ENCODE data around the gene TAPBP. TPM values are rescaled to one million over a fixed set of nuclear protein-coding genes. Genes with fewer than 3 reads are reported as not detected.

TAPBP gene
- total RNA-seq, 3 donors from 2014 or later: 38.6 to 67.8 (median 43.6) TPM

DNA sequence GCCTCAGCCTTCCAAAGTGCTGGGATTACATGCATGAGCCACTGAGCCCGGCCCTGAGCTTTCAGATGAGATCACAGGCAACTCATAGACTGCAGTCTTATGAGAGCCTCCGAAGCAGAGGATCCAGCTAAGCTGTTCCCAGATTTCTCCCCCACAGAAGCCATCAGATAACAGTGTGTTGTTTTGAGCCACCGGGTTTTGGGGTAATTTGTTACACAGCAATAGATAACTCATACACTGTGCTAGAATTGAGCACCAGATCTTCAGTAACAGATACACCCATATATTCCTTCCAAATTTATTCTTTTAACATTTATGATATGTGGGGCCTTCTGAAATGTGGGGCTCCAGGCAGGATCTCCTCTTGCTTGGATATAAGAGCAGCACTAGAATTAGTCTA, 22.6 kb upstream of the TAPBP start:
- H3K36me3 ChIP-seq: no peaks in the 10 kb centered on the region
- no peaks in the 10 kb centered on the region for H3K27me3 ChIP-seq
- no peaks in the 10 kb centered on the region for H3K9me3 ChIP-seq
- no peak for DNase-seq (ENCODE audit: low spot score in 2 of 2)
- H3K4me1 ChIP-seq: no peaks in the 10 kb centered on the region
- TF ChIP-seq POLR2A (IDR thresholded peaks at IDR 0.05) (no peak), POLR2AphosphoS5 (IDR thresholded peaks at IDR 0.05) (no peak)
- TF ChIP-seq, protein P1, sequence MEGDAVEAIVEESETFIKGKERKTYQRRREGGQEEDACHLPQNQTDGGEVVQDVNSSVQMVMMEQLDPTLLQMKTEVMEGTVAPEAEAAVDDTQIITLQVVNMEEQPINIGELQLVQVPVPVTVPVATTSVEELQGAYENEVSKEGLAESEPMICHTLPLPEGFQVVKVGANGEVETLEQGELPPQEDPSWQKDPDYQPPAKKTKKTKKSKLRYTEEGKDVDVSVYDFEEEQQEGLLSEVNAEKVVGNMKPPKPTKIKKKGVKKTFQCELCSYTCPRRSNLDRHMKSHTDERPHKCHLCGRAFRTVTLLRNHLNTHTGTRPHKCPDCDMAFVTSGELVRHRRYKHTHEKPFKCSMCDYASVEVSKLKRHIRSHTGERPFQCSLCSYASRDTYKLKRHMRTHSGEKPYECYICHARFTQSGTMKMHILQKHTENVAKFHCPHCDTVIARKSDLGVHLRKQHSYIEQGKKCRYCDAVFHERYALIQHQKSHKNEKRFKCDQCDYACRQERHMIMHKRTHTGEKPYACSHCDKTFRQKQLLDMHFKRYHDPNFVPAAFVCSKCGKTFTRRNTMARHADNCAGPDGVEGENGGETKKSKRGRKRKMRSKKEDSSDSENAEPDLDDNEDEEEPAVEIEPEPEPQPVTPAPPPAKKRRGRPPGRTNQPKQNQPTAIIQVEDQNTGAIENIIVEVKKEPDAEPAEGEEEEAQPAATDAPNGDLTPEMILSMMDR (IDR thresholded peaks at IDR 0.05): no peak
- no peak overlapping the region for H3K4me3 ChIP-seq
- intact Hi-C loops (cut with DNase I; ENCODE audit: low total_unique reads): no loop called here
- no peak overlapping the region for H3K27ac ChIP-seq

DNA sequence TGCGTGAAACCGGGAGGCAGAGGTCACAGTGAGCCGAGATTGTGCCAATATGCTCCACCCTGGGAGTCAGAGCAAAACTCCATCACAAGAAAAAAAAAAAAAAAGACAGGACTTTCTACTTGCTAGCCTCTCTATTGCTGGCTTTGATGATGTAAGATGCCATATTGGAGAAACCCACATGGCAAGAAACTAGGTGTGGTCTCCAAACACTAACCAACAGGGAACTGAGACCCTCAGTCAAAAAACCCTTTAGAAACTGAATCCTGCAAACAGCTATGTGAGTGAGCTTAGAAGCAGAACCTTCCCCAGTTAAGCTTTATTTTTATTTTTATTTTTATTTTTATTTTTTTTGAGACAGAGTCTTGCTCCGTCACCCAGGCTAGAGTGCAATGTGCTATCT, 22.0 kb upstream of the TAPBP start:
- no peak for DNase-seq (ENCODE audit: low spot score in 2 of 2)
- Histone ChIP-seq H3K4me1 (no peaks in the 10 kb centered on the region), H3K27me3 (no peaks in the 10 kb centered on the region), H3K27ac (no peak overlapping the region), H3K36me3 (no peaks in the 10 kb centered on the region), H3K9me3 (no peaks in the 10 kb centered on the region), H3K4me3 (no peak overlapping the region)
- intact Hi-C loops (cut with DNase I; ENCODE audit: low total_unique reads): no loop called here
- TF ChIP-seq, protein P1 (IDR thresholded peaks at IDR 0.05): no peak
- TF ChIP-seq POLR2A (IDR thresholded peaks at IDR 0.05) (no peak), POLR2AphosphoS5 (IDR thresholded peaks at IDR 0.05) (no peak)

DNA sequence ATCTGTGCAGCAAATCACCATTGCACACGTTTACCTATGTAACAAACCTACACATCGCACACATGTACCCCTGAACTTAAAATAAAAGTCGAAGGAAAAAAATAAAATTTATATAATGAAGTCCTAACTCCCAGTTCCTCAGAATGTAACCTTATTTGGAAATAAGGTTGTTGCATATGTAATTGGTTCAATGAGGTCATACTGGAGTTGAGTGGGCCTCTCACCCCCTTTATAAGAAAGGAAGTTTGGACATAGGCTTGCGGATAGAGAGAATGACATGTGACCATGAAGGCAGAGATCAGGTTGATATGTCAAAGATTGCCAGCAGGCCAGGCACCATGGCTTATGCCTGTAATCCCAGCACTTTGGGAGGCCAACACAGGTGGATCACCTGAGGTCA, 19.8 kb upstream of the TAPBP start:
- no peaks in the 10 kb centered on the region for H3K9me3 ChIP-seq
- H3K36me3 ChIP-seq: no peaks in the 10 kb centered on the region
- no peaks in the 10 kb centered on the region for H3K27me3 ChIP-seq
- H3K27ac ChIP-seq: no peak overlapping the region
- no peak overlapping the region for H3K4me3 ChIP-seq
- TF ChIP-seq POLR2A (IDR thresholded peaks at IDR 0.05) (no peak), POLR2AphosphoS5 (IDR thresholded peaks at IDR 0.05) (no peak)
- TF ChIP-seq, protein P1 (IDR thresholded peaks at IDR 0.05): no peak
- H3K4me1 ChIP-seq: no peaks in the 10 kb centered on the region
- DNase-seq (ENCODE audit: low spot score in 2 of 2): no peak
- intact Hi-C loops (cut with DNase I; ENCODE audit: low total_unique reads): no loop called here

DNA sequence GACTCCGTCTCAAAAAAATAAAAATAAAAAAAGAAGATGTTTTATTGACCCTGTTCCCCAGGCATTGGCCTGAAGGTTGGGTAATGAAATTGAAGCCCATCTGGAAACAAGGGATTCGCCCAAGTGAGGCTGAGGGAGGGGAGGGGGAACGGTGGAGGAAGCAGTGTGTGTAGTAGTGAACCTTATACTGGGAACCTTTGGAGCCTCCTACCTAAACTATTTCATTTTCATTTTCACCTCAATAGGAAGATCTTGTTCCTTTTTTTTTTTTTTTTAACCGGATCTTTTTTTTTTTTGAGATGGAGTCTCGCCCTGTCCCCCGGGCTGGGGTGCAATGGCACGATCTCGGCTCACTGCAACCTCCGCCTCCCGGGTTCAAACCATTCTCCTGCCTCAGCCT, 16.9 kb upstream of the TAPBP start:
- no peaks in the 10 kb centered on the region for H3K27me3 ChIP-seq
- DNase-seq (ENCODE audit: low spot score in 2 of 2): no peak
- H3K4me3 ChIP-seq: no peak overlapping the region
- TF ChIP-seq, protein P1 (IDR thresholded peaks at IDR 0.05): no peak
- TF ChIP-seq POLR2A (IDR thresholded peaks at IDR 0.05) (no peak), POLR2AphosphoS5 (IDR thresholded peaks at IDR 0.05) (no peak)
- H3K36me3 ChIP-seq: no peaks in the 10 kb centered on the region
- no peaks in the 10 kb centered on the region for H3K4me1 ChIP-seq
- H3K9me3 ChIP-seq: no peaks in the 10 kb centered on the region
- intact Hi-C loops (cut with DNase I; ENCODE audit: low total_unique reads): no loop called here
- H3K27ac ChIP-seq: no peak overlapping the region

DNA sequence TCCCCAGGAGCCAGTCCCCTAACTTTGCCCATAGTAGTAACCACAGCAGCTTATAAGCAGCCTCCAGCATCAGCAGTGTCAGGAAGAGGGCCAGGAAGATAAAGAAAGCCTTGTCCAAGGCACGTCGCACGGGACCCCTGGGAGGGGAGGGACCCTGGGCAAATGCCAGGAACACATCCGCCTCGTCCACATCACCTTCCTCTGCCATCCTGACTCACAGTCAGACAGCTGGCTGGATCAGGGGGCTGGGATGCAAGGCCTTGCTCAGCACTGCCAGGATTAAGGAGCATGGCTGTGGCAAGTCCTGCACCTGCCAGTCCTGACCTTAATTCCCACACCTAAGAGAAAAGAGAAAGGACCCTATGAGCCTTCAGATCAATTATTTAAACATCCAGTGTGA, 15.2 kb upstream of the TAPBP start:
- no peaks in the 10 kb centered on the region for H3K9me3 ChIP-seq

More for the DNA sequence above, 15.2 kb upstream of the TAPBP start:
- no peak overlapping the region for H3K4me3 ChIP-seq
- H3K27ac ChIP-seq: no peak overlapping the region
- intact Hi-C loops (cut with DNase I; ENCODE audit: low total_unique reads): no loop called here
- TF ChIP-seq, protein P1 (IDR thresholded peaks at IDR 0.05): no peak
- TF ChIP-seq POLR2AphosphoS5 (IDR thresholded peaks at IDR 0.05) (no peak), POLR2A (IDR thresholded peaks at IDR 0.05) (no peak)
- H3K36me3 ChIP-seq: no peaks in the 10 kb centered on the region
- peaks cover 0 to under 1% of the 10 kb centered on the region in 2 donors for H3K4me1 ChIP-seq
- no peak for DNase-seq (ENCODE audit: low spot score in 2 of 2)
- no peaks in the 10 kb centered on the region for H3K27me3 ChIP-seq

Measured in breast epithelium (tissue), 4 donors.